H1 (cell line): ENCODE measurements around the gene WDR90. TPM values are rescaled to one million over a fixed set of nuclear protein-coding genes. Genes with fewer than 3 reads are reported as not detected.

ENCODE experiments used
- CTCF ChIA-PET: fragments of 300-600 bp; sonication (Branson Sonifier 250); formaldehyde crosslinking; loops from one replicate; lab custom pipeline; 2021; ENCODE audit not compliant: partially characterized antibody; lab: Charles Lee
- POLR2A ChIA-PET: fragments of 300-600 bp; sonication (Branson Sonifier 250); formaldehyde crosslinking; loops from one replicate; lab custom pipeline; 2021; ENCODE audit warnings: inconsistent platforms; ENCODE audit not compliant: partially characterized antibody; lab: Charles Lee
- DNase-seq, 2 experiments: peaks; one replicate each; pipeline versions ENCODE4 v3.0.0 to v3.0.0-alpha.2; 2010 to 2022; ENCODE audit warnings: low spot score in 2 of 2, low read depth in 1 of 2, mixed read lengths in 1 of 2
- FAIRE-seq: peaks from 2 replicates; lab custom pipeline; 2011; peaks lifted over from hg19 to GRCh38; lab: Jason Lieb, UNC
- H2AFZ ChIP-seq: 2 replicates; pipeline ENCODE4 v1.8.1; 2012; ENCODE audit warnings: low read length, inconsistent platforms
- H2AK5ac ChIP-seq: 2 replicates; pipeline ENCODE4 v1.6.1; 2013; ENCODE audit warnings: low read depth, low read length
- H2BK120ac ChIP-seq: replicated peaks from 2 replicates; pipeline ENCODE3; 2013; ENCODE audit warnings: low read depth, low read length, inconsistent platforms
- H2BK12ac ChIP-seq: 2 replicates; pipeline ENCODE4 v1.6.1; 2013; ENCODE audit warnings: low read depth, low read length
- H2BK15ac ChIP-seq: 2 replicates; pipeline ENCODE4 v1.6.1; 2013; ENCODE audit warnings: low read length
- H2BK20ac ChIP-seq: 2 replicates; pipeline ENCODE4 v1.6.1; 2013; ENCODE audit warnings: low read length
- H2BK5ac ChIP-seq: 2 replicates; pipeline ENCODE4 v1.6.1; 2013; ENCODE audit warnings: low read depth, low read length
- H3K14ac ChIP-seq: 2 replicates; pipeline ENCODE4 v1.6.1; 2013; ENCODE audit warnings: inconsistent platforms; ENCODE audit not compliant: insufficient read length
- H3K18ac ChIP-seq: 2 replicates; pipeline ENCODE4 v1.6.1; 2013; ENCODE audit warnings: low read length; ENCODE audit errors: extremely low read depth
- H3K23ac ChIP-seq: 2 replicates; pipeline ENCODE4 v1.6.1; 2013; ENCODE audit warnings: inconsistent platforms; ENCODE audit not compliant: insufficient read length
- H3K23me2 ChIP-seq: 2 replicates; pipeline ENCODE4 v1.6.1; 2013; ENCODE audit warnings: low read depth, low read length
- H3K27ac ChIP-seq: 2 replicates; pipeline ENCODE4 v1.6.1; 2011; ENCODE audit warnings: low read depth, low read length, inconsistent platforms
- H3K27me3 ChIP-seq, 4 experiments: replicated peaks in 1 of 4; 1 replicate in 1 of 4; 2 replicates in 3 of 4; pipeline versions ENCODE4 v1.6.1 to v1.8.1; 2011 to 2013; ENCODE audit warnings: low read length in 3 of 4, mild to moderate bottlenecking in 3 of 4, inconsistent platforms in 2 of 4, mixed read lengths in 2 of 4, moderate library complexity in 1 of 4; ENCODE audit not compliant: control insufficient read depth in 3 of 4, insufficient read depth in 3 of 4; ENCODE audit errors: extremely low read depth in 1 of 4
- H3K36me3 ChIP-seq, 4 experiments: 2 replicates each; pipeline versions ENCODE4 v1.6.1 to v1.8.1; 2011 to 2013; ENCODE audit warnings: mild to moderate bottlenecking in 4 of 4, low read length in 3 of 4, moderate library complexity in 2 of 4, control low read depth in 1 of 4, inconsistent platforms in 1 of 4; ENCODE audit not compliant: insufficient read depth in 4 of 4, control insufficient read depth in 2 of 4
- H3K4ac ChIP-seq: replicated peaks from 2 replicates; pipeline ENCODE3; 2013; ENCODE audit warnings: low read length, low read depth, mixed read lengths, inconsistent platforms; ENCODE audit not compliant: insufficient read length
- H3K4me1 ChIP-seq, 4 experiments: replicated peaks in 1 of 4; 1 replicate in 1 of 4; 2 replicates in 3 of 4; pipeline versions ENCODE4 v1.6.1 to v1.8.1; 2011 to 2013; ENCODE audit warnings: low read length in 3 of 4, inconsistent platforms in 2 of 4, mixed read lengths in 1 of 4; ENCODE audit not compliant: insufficient read depth in 4 of 4, control insufficient read depth in 3 of 4
- H3K4me2 ChIP-seq, 2 experiments: 2 replicates each; pipeline versions ENCODE4 v1.6.1 to v1.8.1; 2011 to 2013; ENCODE audit warnings: low read depth in 2 of 2, low read length in 2 of 2, control low read depth in 1 of 2, inconsistent platforms in 1 of 2, mild to moderate bottlenecking in 1 of 2; ENCODE audit not compliant: insufficient read depth in 1 of 2
- H3K4me3 ChIP-seq, 4 experiments: fragments of 200-600, 300-600 bp in 1 of 4; sonication (generic), shearing (Covaris generic), sonication (Bioruptor Twin) in 1 of 4; 2 replicates each; pipeline versions ENCODE4 v1.5.1 to v1.8.1; 2011 to 2016; ENCODE audit warnings: low read length in 4 of 4, low read depth in 3 of 4, control low read depth in 2 of 4, inconsistent platforms in 2 of 4, mild to moderate bottlenecking in 2 of 4, mixed read lengths in 1 of 4, moderate library complexity in 1 of 4; ENCODE audit not compliant: insufficient read depth in 2 of 4; ENCODE audit errors: extremely low read depth in 1 of 4
- H3K56ac ChIP-seq: replicated peaks from 2 replicates; pipeline ENCODE3; 2013; ENCODE audit warnings: low read depth, mild to moderate bottlenecking, mixed read lengths, low read length, inconsistent platforms; ENCODE audit not compliant: insufficient read length
- H3K79me1 ChIP-seq: 2 replicates; pipeline ENCODE4 v1.6.1; 2013; ENCODE audit warnings: low read depth, low read length, control low read depth
- H3K79me2 ChIP-seq, 2 experiments: 2 replicates each; pipeline versions ENCODE4 v1.6.1 to v1.8.1; 2012 to 2013; ENCODE audit warnings: low read length in 2 of 2, mild to moderate bottlenecking in 2 of 2, inconsistent platforms in 1 of 2; ENCODE audit not compliant: insufficient read depth in 2 of 2, control insufficient read depth in 1 of 2
- H3K9ac ChIP-seq, 4 experiments: replicated peaks in 1 of 4; 1 replicate in 1 of 4; 2 replicates in 3 of 4; pipeline versions ENCODE4 v1.6.1 to v1.8.1; 2011 to 2013; ENCODE audit warnings: low read depth in 3 of 4, low read length in 3 of 4, control low read depth in 2 of 4, mild to moderate bottlenecking in 2 of 4, moderate library complexity in 2 of 4, inconsistent platforms in 1 of 4; ENCODE audit errors: extremely low read depth in 1 of 4
- H3K9me3 ChIP-seq, 2 experiments: 2 replicates each; pipeline versions ENCODE4 v1.6.1 to v1.8.1; 2012 to 2013; ENCODE audit warnings: mild to moderate bottlenecking in 2 of 2, moderate library complexity in 2 of 2, control low read depth in 1 of 2, inconsistent platforms in 1 of 2, low read depth in 1 of 2, low read length in 1 of 2, mixed read lengths in 1 of 2; ENCODE audit not compliant: insufficient read depth in 2 of 2
- H4K20me1 ChIP-seq, 2 experiments: replicated peaks in 1 of 2; 2 replicates each; pipeline versions ENCODE3 to v1.8.1; 2011 to 2013; ENCODE audit warnings: inconsistent platforms in 2 of 2, low read length in 2 of 2, mild to moderate bottlenecking in 1 of 2; ENCODE audit not compliant: insufficient read depth in 2 of 2, control insufficient read depth in 1 of 2
- H4K5ac ChIP-seq: 2 replicates; pipeline ENCODE4 v1.6.1; 2013; ENCODE audit warnings: low read length, low read depth, mixed read lengths, inconsistent platforms; ENCODE audit not compliant: insufficient read length
- H4K8ac ChIP-seq: 2 replicates; pipeline ENCODE4 v1.8.0; 2013; ENCODE audit warnings: mild to moderate bottlenecking, moderate library complexity, low read length, inconsistent platforms; ENCODE audit not compliant: insufficient read depth; ENCODE audit errors: extremely low read depth
- H4K91ac ChIP-seq: replicated peaks from 2 replicates; pipeline ENCODE3; 2013; ENCODE audit warnings: low read length, mixed read lengths, inconsistent platforms; ENCODE audit not compliant: insufficient read length
- ASH2L ChIP-seq: fragments of 200-600, 300-600 bp; sonication (generic); IDR thresholded peaks from one replicate; pipeline ENCODE4 v1.7.1; 2017; ENCODE audit warnings: low read length
- ATF3 ChIP-seq: IDR thresholded peaks from 2 replicates; pipeline ENCODE4 v1.6.1; 2011; ENCODE audit warnings: low read depth, mild to moderate bottlenecking, low read length; ENCODE audit not compliant: insufficient read depth
- CTBP2 ChIP-seq: IDR thresholded peaks from 2 replicates; pipeline ENCODE4 v1.7.0; 2011; ENCODE audit warnings: borderline replicate concordance, mild to moderate bottlenecking, moderate library complexity, mixed read lengths, low read length; ENCODE audit not compliant: insufficient read depth, insufficient read length
- JUN ChIP-seq: IDR thresholded peaks from 2 replicates; pipeline ENCODE4 v1.6.1; 2011; ENCODE audit warnings: low read depth, mild to moderate bottlenecking, improper control_type of control experiment, low read length
- KDM1A ChIP-seq: fragments of 200-600, 300-600 bp; sonication (generic); IDR thresholded peaks from 2 replicates; pipeline ENCODE4 v1.7.1; 2016; ENCODE audit warnings: mild to moderate bottlenecking, low read length, borderline replicate concordance
- POU5F1 ChIP-seq: IDR thresholded peaks from 2 replicates; pipeline ENCODE4 v1.6.1; 2011; ENCODE audit warnings: low read depth, mild to moderate bottlenecking, low read length, moderate library complexity
- SIRT6 ChIP-seq: IDR thresholded peaks from one replicate; pipeline ENCODE4 v1.7.1; 2012; ENCODE audit warnings: low read length, inconsistent platforms
- SP2 ChIP-seq: IDR thresholded peaks from 2 replicates; pipeline ENCODE4 v1.6.1; 2012; ENCODE audit warnings: mild to moderate bottlenecking, low read length, inconsistent platforms
- SUZ12 ChIP-seq: fragments of 200-600 bp; sonication (generic); IDR thresholded peaks from 2 replicates; pipeline ENCODE4 v1.6.1; 2012; ENCODE audit warnings: mild to moderate bottlenecking, inconsistent platforms, low read length, moderate library complexity, mixed read lengths
- ZNF274 ChIP-seq: IDR thresholded peaks from 2 replicates; pipeline ENCODE4 v1.7.0; 2012; ENCODE audit warnings: low read length, borderline replicate concordance; ENCODE audit errors: extremely low read depth
- WGBS, 2 experiments: shearing (Covaris generic) in 1 of 2; methylation state at CpG; one replicate each; pipeline versions ENCODE4 v1.1.6 to v1.1.7; 2013 to 2015; ENCODE audit warnings: low lambda C conversion rate in 2 of 2, mixed read lengths in 2 of 2, inconsistent platforms in 1 of 2, low coverage in 1 of 2, missing lambda C conversion rate in 1 of 2; ENCODE audit not compliant: insufficient replicate concordance in 2 of 2, insufficient coverage in 1 of 2, insufficient read length in 1 of 2; ENCODE audit errors: extremely low coverage in 1 of 2, missing lambda C conversion rate in 1 of 2; 5-methylcytosine and 5-hydroxymethylcytosine counted together
- polyA plus RNA-seq, 7 experiments: library from polyadenylated mRNA; depleted of rRNA in 3 of 7; stranded (reverse) in 5 of 7; unstranded in 2 of 7; fragments of >200 nt in 5 of 7; fragments of 200-250 nt in 2 of 7; gene quantifications; 1 replicate in 5 of 7; 2 replicates in 1 of 7; 4 replicates in 1 of 7; pipeline versions ENCODE4 v1.2.1 to v1.2.3, GENCODE V29; 2011 to 2013; ENCODE audit warnings: missing spikeins in 2 of 7, mixed read lengths in 2 of 7
- total RNA-seq: library from RNA; stranded (reverse); fragmentation: NEBNext Ultra II Directional; extraction: Animal tissue kit (Norgen Biotek cat#: 25700); gene quantifications from 2 replicates; pipeline ENCODE4 v1.2.1, GENCODE V29; 2021
- TF ChIP-seq, protein P1 (sequence below), 3 experiments: IDR thresholded peaks; 1 replicate in 2 of 3; 2 replicates in 1 of 3; pipeline versions ENCODE4 v1.5.1 to v1.6.1; 2011; ENCODE audit warnings: low read length in 3 of 3, mild to moderate bottlenecking in 3 of 3, inconsistent platforms in 2 of 3, low read depth in 1 of 3, moderate library complexity in 1 of 3; ENCODE audit not compliant: insufficient read depth in 1 of 3; ENCODE audit errors: control extremely low read depth in 1 of 3

The WDR90 gene
- total and polyA plus RNA-seq, 2 of the 8 experiments (the other 6 are each of a cell fraction or from before 2014, with no cell fraction given): 24.0 to 47.2 TPM

GRCh38 chr16:643050-643368, 6.2 kb upstream of the WDR90 start:
- peaks cover 8% of the 10 kb centered on the region; the same call in 1 of the 2 replicates for H3K23me2 ChIP-seq
- H2BK20ac ChIP-seq: no peak overlapping the region
- no peak overlapping the region for H2AK5ac ChIP-seq
- H2BK15ac ChIP-seq: no peak overlapping the region
- WGBS, 2 experiments: 78% methylated on average over 13 of the region's 13 CpGs; no CpG with 5 or more reads in 1 of the 2 experiments
- ChIA-PET POLR2A (interaction anchor here (0.9 to 1.4 kb wide), 3 partner anchors 10 to 41 kb away, joined by 3 to 4 read pairs (median 3); partner anchors contain the start of gene JMJD8), CTCF (interaction anchor here (1.0 to 3.4 kb wide), 4 partner anchors 18 to 60 kb away, joined by 3 to 22 read pairs (median 4); no protein-coding TSS in a partner anchor)
- H3K9me3 ChIP-seq: no peaks in the 10 kb centered on the region
- H2BK5ac ChIP-seq: no peak overlapping the region
- no peak overlapping the region for H3K14ac ChIP-seq
- no peak overlapping the region for H2BK12ac ChIP-seq
- DNase-seq: no peak
- H2BK120ac ChIP-seq: no peak overlapping the region
- no peak overlapping the region for H3K18ac ChIP-seq
- no peak overlapping the region for H3K56ac ChIP-seq
- no peaks in the 10 kb centered on the region; the same call in 1 of the 2 replicates for H3K79me1 ChIP-seq
- H4K20me1 ChIP-seq: peaks cover 0 to 7% of the 10 kb centered on the region in 2 experiments
- no peak overlapping the region for H4K5ac ChIP-seq
- H3K9ac ChIP-seq: no peak overlapping the region
- H3K23ac ChIP-seq: no peak overlapping the region
- H3K27ac ChIP-seq: no peak overlapping the region
- H3K36me3 ChIP-seq: no peaks in the 10 kb centered on the region
- H4K8ac ChIP-seq: no peak overlapping the region
- FAIRE-seq: no peak
- H4K91ac ChIP-seq: peak overlapping the region; percentile 54
- H3K4me2 ChIP-seq: peak overlapping the region; percentile 56 to 80
- H3K4ac ChIP-seq: no peak overlapping the region
- peaks cover 0 to 2% of the 10 kb centered on the region in 2 experiments; a peak in 1 of 4 replicates for H3K79me2 ChIP-seq
- H2AFZ ChIP-seq: no peak overlapping the region
- H3K4me3 ChIP-seq: peak overlapping the region in 2 of 4 experiments; percentile 51 to 88; a peak in 5 of 8 replicates
- H3K27me3 ChIP-seq: peaks cover 0 to 5% (median 1%) of the 10 kb centered on the region in 4 experiments; a peak in 2 of 7 replicates
- peaks cover 0 to 21% (median 15%) of the 10 kb centered on the region in 4 experiments; a peak in 6 of 7 replicates for H3K4me1 ChIP-seq
- no peak for TF ChIP-seq POU5F1
- no peak for TF ChIP-seq ZNF274
- TF ChIP-seq JUN: no peak
- no peak for TF ChIP-seq KDM1A
- TF ChIP-seq ATF3: no peak
- no peak for TF ChIP-seq SUZ12
- TF ChIP-seq SP2: no peak
- TF ChIP-seq CTBP2: no peak
- no peak for TF ChIP-seq ASH2L
- no peak for TF ChIP-seq SIRT6
- TF ChIP-seq, protein P1, sequence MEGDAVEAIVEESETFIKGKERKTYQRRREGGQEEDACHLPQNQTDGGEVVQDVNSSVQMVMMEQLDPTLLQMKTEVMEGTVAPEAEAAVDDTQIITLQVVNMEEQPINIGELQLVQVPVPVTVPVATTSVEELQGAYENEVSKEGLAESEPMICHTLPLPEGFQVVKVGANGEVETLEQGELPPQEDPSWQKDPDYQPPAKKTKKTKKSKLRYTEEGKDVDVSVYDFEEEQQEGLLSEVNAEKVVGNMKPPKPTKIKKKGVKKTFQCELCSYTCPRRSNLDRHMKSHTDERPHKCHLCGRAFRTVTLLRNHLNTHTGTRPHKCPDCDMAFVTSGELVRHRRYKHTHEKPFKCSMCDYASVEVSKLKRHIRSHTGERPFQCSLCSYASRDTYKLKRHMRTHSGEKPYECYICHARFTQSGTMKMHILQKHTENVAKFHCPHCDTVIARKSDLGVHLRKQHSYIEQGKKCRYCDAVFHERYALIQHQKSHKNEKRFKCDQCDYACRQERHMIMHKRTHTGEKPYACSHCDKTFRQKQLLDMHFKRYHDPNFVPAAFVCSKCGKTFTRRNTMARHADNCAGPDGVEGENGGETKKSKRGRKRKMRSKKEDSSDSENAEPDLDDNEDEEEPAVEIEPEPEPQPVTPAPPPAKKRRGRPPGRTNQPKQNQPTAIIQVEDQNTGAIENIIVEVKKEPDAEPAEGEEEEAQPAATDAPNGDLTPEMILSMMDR (IDR thresholded peaks at IDR 0.05; ENCODE audit: control extremely low read depth in 1 of 3, insufficient read depth in 1 of 3, low read depth in 1 of 3, low read length in 3 of 3): no peak
